DND-41 (cell line): Measurements from ENCODE around the gene XRCC4.

Experiments used
- ATAC-seq: fragments of 200-7000 bp; cut with Tn5 transposase; 3 replicates; pipeline ENCODE4 v1.9.1; 2021; ENCODE audit warnings: low read depth; ENCODE audit not compliant: insufficient read depth
- DNase-seq: peaks from one replicate; pipeline ENCODE4 v3.0.0-alpha.2; 2020
- H2AFZ ChIP-seq: 2 replicates; pipeline ENCODE4 v1.6.0; 2012; ENCODE audit warnings: low read depth, low read length
- H3K27ac ChIP-seq: 2 replicates; pipeline ENCODE4 v1.5.1; 2012; ENCODE audit warnings: low read length, inconsistent platforms
- H3K27me3 ChIP-seq: fragments of 200-600 bp; sonication (generic); 2 replicates; pipeline ENCODE4 v1.6.0; 2012; ENCODE audit warnings: low read length, mild to moderate bottlenecking, inconsistent platforms; ENCODE audit not compliant: insufficient read depth, poor library complexity
- H3K36me3 ChIP-seq: 2 replicates; pipeline ENCODE4 v1.5.1; 2012; ENCODE audit warnings: low read length, inconsistent platforms; ENCODE audit not compliant: insufficient read depth
- H3K4me1 ChIP-seq: 2 replicates; pipeline ENCODE4 v1.5.1; 2012; ENCODE audit warnings: mild to moderate bottlenecking, low read length; ENCODE audit not compliant: insufficient read depth
- H3K4me2 ChIP-seq: 2 replicates; pipeline ENCODE4 v1.6.0; 2012; ENCODE audit warnings: mild to moderate bottlenecking, moderate library complexity, low read length, inconsistent platforms; ENCODE audit not compliant: insufficient read depth
- H3K4me3 ChIP-seq, 2 experiments: fragments of 200-600 bp in 1 of 2; shearing (Covaris generic) in 1 of 2; 2 replicates each; pipeline ENCODE4 v1.5.1; 2012 to 2016; ENCODE audit warnings: inconsistent platforms in 2 of 2, low read length in 2 of 2, mild to moderate bottlenecking in 2 of 2, low read depth in 1 of 2, moderate library complexity in 1 of 2
- H3K79me2 ChIP-seq: 2 replicates; pipeline ENCODE4 v1.6.0; 2012; ENCODE audit warnings: low read length, inconsistent platforms; ENCODE audit not compliant: insufficient read depth
- H3K9ac ChIP-seq: 2 replicates; pipeline ENCODE4 v1.6.0; 2012; ENCODE audit warnings: low read depth, mild to moderate bottlenecking, inconsistent platforms, low read length, moderate library complexity
- H3K9me3 ChIP-seq: 2 replicates; pipeline ENCODE4 v1.5.1; 2012; ENCODE audit warnings: low read length, moderate library complexity, mild to moderate bottlenecking, inconsistent platforms; ENCODE audit not compliant: insufficient read depth, severe bottlenecking
- H4K20me1 ChIP-seq: 2 replicates; pipeline ENCODE4 v1.6.0; 2012; ENCODE audit warnings: low read length; ENCODE audit not compliant: insufficient read depth
- EZH2 ChIP-seq: IDR thresholded peaks from 3 replicates; pipeline ENCODE4 v1.6.1; 2012; ENCODE audit warnings: borderline replicate concordance, low read depth, mild to moderate bottlenecking, moderate library complexity, low read length, inconsistent platforms; ENCODE audit not compliant: severe bottlenecking
- TF ChIP-seq, protein P1 (sequence below): IDR thresholded peaks from 2 replicates; pipeline ENCODE4 v1.5.1; 2012; ENCODE audit warnings: borderline replicate concordance, low read length, moderate library complexity, mild to moderate bottlenecking; ENCODE audit not compliant: poor library complexity, severe bottlenecking; ENCODE audit errors: extremely low read depth

Gene XRCC4

DNA sequence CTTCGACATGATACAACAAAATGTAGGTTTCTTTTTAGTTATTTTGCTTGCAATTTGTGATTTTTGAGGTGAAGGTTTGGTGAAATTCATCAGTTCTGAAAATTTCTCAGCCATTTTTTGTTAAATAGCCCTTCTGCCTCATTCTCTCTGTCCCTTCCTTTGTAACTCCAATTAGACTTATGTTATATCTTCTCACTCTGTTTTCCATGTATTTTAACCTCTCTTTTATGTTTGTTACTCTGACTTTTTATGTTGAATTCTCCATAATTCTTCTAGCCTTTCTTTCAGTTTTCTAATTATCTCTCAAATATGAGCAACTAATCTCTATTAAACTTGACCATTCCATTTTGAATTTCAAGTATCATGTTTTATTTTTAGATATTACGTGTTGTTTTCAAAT lies 222.0 kb downstream of the XRCC4 start:
- TF ChIP-seq, protein P1, sequence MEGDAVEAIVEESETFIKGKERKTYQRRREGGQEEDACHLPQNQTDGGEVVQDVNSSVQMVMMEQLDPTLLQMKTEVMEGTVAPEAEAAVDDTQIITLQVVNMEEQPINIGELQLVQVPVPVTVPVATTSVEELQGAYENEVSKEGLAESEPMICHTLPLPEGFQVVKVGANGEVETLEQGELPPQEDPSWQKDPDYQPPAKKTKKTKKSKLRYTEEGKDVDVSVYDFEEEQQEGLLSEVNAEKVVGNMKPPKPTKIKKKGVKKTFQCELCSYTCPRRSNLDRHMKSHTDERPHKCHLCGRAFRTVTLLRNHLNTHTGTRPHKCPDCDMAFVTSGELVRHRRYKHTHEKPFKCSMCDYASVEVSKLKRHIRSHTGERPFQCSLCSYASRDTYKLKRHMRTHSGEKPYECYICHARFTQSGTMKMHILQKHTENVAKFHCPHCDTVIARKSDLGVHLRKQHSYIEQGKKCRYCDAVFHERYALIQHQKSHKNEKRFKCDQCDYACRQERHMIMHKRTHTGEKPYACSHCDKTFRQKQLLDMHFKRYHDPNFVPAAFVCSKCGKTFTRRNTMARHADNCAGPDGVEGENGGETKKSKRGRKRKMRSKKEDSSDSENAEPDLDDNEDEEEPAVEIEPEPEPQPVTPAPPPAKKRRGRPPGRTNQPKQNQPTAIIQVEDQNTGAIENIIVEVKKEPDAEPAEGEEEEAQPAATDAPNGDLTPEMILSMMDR, result no peak
- TF ChIP-seq EZH2, result no peak
- Histone ChIP-seq H3K79me2 (no peaks in the 10 kb centered on the region), H4K20me1 (no peaks in the 10 kb centered on the region), H3K9ac (no peak overlapping the region), H3K4me1 (no peaks in the 10 kb centered on the region), H3K27me3 (no peaks in the 10 kb centered on the region), H3K9me3 (no peaks in the 10 kb centered on the region), H3K4me2 (no peak overlapping the region), H2AFZ (no peak overlapping the region), H3K27ac (no peak overlapping the region), H3K36me3 (no peaks in the 10 kb centered on the region), H3K4me3 (no peak overlapping the region)
- DNase-seq (no peak), ATAC-seq (no peak)

DNA sequence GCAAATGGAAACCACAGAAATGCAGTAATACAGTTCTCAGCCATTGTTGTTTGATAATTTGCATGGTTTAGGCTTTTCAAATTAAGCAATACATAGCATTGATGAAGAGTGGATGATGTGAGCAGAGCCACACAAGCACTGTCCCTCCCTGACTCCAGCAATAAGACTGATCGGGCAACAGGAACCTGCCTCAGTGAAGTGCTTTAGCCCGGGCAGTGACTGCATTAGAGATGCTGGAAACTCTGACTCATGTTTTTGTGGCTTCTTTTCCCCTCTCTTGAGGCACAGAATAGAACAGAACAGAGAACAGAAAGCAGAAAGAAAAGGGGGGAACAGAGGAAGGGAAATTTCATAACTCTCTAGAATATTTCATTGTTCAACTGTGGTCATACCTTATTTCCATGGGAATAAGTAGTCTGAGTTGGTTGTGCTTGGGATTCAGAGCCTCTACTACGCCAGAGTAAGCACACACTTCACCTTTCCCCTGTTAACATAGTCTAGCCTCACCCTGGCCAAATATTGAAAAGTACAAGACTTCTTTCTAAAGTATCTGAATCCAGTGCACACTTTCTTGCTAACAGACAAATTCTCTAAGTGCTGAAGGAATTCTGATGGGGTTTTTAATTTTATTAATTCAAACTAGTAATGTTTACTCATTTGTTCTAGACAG lies 229.4 kb downstream of the XRCC4 start:
- H2AFZ ChIP-seq, result no peak overlapping the region
- DNase-seq (no peak), ATAC-seq (peak; percentile 72)
- H3K27ac ChIP-seq, result no peak overlapping the region
- no peaks in the 10 kb centered on the region for H3K9me3 ChIP-seq
- H3K36me3 ChIP-seq, result no peaks in the 10 kb centered on the region
- no peak overlapping the region for H3K9ac ChIP-seq
- no peaks in the 10 kb centered on the region for H3K27me3 ChIP-seq
- H3K4me2 ChIP-seq, result no peak overlapping the region
- no peak overlapping the region for H3K4me3 ChIP-seq
- H3K4me1 ChIP-seq, result no peaks in the 10 kb centered on the region
- TF ChIP-seq, protein P1, result no peak
- no peak for TF ChIP-seq EZH2
- H3K79me2 ChIP-seq, result no peaks in the 10 kb centered on the region
- H4K20me1 ChIP-seq, result no peaks in the 10 kb centered on the region

DNA sequence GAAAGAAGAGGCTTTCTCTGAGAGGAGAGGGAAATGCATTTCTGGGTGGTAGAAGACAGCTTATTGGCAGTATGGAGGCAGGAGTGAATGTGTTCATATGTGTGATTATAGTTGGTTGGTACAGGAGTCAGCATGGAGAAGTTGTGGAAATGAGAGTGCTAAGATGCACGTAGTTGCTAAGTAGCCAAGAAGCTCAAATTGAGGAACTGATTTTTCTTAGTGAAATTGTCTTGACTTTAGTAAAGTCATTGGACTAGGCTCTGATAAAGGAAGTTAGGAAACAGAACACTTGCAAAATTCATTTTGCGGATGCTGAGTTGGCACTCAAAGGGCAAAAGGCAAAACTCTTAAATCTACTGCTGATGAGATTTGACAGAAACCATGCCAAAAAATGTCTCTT lies 235.3 kb downstream of the XRCC4 start:
- H3K36me3 ChIP-seq, result no peaks in the 10 kb centered on the region
- H3K27ac ChIP-seq, result no peak overlapping the region
- H3K4me3 ChIP-seq, result no peak overlapping the region
- peaks cover 17% of the 10 kb centered on the region for H3K9me3 ChIP-seq
- H3K4me2 ChIP-seq, result no peak overlapping the region
- H3K9ac ChIP-seq, result no peak overlapping the region
- no peaks in the 10 kb centered on the region for H3K79me2 ChIP-seq
- no peak overlapping the region for H2AFZ ChIP-seq
- TF ChIP-seq, protein P1, result no peak
- TF ChIP-seq EZH2, result no peak
- H3K27me3 ChIP-seq, result no peaks in the 10 kb centered on the region
- no peak for ATAC-seq
- H3K4me1 ChIP-seq, result no peaks in the 10 kb centered on the region
- no peak for DNase-seq
- H4K20me1 ChIP-seq, result no peaks in the 10 kb centered on the region

DNA sequence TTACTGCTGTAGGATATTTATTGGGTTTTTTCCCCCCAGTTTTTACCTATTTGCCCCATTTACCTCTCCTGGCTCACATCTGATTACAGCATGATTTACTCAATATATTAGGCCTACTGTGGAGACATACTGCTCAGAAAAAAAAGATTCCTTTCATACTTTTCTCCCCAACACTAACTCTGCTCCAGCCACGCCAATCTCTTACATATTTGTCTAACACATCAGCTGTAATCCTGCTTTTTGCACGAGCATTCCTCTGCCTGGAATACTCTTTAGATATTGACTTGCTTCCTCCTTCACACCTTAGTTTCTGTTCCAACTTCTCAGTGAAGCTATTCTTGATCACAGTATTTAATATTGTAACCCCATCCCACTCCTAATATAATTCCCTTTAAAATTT lies 236.1 kb downstream of the XRCC4 start:
- Histone ChIP-seq H3K27me3 (no peaks in the 10 kb centered on the region), H3K9me3 (peaks cover 17% of the 10 kb centered on the region), H3K27ac (no peak overlapping the region), H3K9ac (no peak overlapping the region), H3K4me2 (no peak overlapping the region), H3K79me2 (no peaks in the 10 kb centered on the region), H4K20me1 (no peaks in the 10 kb centered on the region), H3K4me1 (no peaks in the 10 kb centered on the region), H3K36me3 (no peaks in the 10 kb centered on the region), H2AFZ (no peak overlapping the region), H3K4me3 (no peak overlapping the region)
- ATAC-seq (no peak), DNase-seq (no peak)
- TF ChIP-seq EZH2, result no peak
- TF ChIP-seq, protein P1, result no peak
